ENCODE results near the gene FHL5.

DNA sequence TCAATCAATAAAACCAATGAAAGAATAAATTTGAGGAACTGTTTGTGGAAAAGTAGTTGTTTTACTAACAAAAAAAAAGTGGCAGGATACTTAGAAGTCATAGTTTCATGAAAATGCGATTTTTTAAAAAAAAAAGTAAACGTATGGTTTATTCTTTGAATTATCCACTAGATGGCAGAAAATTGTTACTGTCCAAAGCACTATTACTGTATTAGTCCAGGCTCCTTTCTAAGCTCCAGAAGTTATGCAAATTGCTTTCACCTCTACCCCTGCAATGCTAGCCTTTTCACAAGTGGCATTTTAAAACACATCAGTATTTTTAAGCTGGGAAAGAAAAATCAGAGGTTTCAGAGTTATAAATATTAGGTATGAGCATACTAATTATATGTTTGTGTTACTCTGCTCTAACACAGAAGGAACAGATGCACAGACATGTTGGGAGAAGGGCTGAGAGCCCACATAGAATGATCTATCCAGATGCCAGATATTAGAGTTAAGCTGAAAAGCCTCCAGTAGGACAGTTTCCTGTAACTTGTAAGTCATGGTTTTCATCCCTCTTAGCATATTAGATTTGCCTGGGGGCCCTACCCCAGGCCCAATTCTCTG lies 63.9 kb downstream of the FHL5 start:
- TF ChIP-seq, protein P1, sequence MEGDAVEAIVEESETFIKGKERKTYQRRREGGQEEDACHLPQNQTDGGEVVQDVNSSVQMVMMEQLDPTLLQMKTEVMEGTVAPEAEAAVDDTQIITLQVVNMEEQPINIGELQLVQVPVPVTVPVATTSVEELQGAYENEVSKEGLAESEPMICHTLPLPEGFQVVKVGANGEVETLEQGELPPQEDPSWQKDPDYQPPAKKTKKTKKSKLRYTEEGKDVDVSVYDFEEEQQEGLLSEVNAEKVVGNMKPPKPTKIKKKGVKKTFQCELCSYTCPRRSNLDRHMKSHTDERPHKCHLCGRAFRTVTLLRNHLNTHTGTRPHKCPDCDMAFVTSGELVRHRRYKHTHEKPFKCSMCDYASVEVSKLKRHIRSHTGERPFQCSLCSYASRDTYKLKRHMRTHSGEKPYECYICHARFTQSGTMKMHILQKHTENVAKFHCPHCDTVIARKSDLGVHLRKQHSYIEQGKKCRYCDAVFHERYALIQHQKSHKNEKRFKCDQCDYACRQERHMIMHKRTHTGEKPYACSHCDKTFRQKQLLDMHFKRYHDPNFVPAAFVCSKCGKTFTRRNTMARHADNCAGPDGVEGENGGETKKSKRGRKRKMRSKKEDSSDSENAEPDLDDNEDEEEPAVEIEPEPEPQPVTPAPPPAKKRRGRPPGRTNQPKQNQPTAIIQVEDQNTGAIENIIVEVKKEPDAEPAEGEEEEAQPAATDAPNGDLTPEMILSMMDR (IDR thresholded peaks at IDR 0.05 in 4 of 5, conservative IDR thresholded peaks at IDR 0.05 in 1 of 5): peak in 1 of 5 experiments; percentile 13
- no peak for TF ChIP-seq POLR2A (IDR thresholded peaks at IDR 0.05)
